Activated CD4-positive, alpha-beta T cell treated with anti-CD3 and anti-CD28 coated beads, Interleukin-2, Interleukin-4, amounts not matched to agents 100 ng/mL and 50 ng/mL, durations not matched to agents 16 hours and 8 hours (primary cell): Measurements from ENCODE around the gene UBTD1.
"Not testable (repeated sequence)": the region's sequence is repeated elsewhere in the genome, so short reads cannot be mapped to it uniquely, and the experiment has no call there.

Source experiments
- DNase-seq: peaks from one replicate; pipeline ENCODE4 v3.0.0-alpha.2; 2020; ENCODE audit warnings: low spot score

Gene UBTD1

DNA sequence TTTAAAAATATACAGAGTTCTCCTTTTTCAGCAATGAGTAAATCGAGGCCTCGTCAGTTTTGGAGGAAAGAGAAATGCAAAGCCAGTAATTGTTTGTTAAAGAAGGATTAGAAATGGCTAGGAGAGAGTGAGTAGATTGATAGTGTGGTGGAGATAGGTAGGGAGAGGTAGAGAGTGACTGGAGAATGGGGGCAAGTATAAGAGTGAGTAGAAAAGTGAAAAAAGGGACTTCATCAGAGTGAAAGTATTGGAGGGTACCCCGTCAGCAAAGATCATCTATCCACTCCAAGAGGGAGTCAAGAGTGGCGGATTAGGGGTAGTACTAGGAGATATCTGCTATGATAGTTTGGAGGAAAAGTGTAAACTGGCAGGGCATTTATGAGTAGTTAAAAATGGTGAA, 64.6 kb downstream of the UBTD1 start:
- no peak for DNase-seq

DNA sequence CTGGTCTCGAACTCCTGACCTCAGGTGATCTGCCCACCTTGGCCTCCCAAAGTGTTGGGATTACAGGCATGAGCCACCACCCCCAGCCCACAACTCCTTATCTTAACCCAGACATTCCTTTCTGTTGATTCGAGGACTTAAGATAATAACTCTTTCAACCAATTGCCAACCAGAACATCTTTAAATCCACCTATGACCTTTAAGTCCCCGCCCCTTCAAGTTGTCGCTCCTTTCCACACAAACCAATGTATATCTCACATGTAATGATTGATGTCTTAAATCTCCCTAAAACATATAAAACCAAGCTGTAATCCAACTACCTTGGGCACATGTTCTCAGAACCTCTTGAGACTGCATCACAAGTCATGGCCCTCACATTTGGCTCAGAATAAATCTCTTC, 66.1 kb downstream of the UBTD1 start:
- no peak for DNase-seq

DNA sequence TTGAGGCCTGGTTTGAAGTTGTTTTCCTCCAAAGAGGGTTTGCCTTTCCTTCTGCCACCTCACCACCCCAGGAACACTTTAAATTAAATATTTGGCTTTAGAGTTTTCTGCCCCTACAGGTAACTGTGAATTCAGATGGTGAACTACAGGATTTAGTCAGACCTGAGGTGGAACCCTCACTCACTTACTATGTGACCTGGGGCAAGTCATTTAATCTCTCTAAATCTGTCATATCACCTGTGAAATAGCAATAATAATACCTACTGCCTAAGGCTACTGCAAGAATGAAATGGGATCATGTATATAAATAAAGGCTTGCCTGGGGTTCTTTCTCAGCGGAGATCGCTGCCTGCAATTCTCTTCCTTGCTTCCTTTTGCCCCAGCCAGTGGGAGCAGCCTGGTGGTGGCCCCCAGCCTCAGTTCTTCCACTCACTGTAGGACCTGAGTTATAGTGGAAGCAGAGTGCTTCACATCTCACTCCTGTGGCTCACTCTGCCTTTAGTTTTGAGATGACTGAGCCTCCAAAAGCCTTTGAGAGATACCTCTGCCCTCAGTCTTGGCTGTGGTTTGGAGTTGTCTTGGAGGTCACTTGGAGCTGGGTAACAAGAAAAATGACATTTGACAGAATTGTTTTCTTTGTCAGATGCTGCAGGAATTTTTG, 67.7 kb downstream of the UBTD1 start:
- peak; percentile 51 for DNase-seq

DNA sequence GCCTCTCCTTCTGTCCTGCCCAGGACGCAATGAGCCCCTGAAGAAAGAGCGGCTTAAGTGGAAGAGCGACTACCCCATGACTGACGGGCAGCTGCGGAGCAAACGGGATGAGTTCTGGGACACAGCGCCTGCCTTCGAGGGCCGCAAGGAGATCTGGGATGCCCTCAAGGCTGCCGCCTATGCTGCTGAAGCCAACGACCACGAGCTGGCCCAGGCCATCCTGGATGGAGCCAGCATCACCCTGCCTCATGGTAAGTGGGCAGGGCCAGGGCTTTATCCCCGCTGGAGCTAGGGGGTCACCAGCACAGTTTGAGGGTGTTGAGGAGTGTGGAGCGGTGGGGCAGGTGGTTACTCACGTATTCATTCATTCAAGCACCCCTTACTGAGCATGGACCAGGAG, 69.2 kb downstream of the UBTD1 start:
- DNase-seq, result no peak

DNA sequence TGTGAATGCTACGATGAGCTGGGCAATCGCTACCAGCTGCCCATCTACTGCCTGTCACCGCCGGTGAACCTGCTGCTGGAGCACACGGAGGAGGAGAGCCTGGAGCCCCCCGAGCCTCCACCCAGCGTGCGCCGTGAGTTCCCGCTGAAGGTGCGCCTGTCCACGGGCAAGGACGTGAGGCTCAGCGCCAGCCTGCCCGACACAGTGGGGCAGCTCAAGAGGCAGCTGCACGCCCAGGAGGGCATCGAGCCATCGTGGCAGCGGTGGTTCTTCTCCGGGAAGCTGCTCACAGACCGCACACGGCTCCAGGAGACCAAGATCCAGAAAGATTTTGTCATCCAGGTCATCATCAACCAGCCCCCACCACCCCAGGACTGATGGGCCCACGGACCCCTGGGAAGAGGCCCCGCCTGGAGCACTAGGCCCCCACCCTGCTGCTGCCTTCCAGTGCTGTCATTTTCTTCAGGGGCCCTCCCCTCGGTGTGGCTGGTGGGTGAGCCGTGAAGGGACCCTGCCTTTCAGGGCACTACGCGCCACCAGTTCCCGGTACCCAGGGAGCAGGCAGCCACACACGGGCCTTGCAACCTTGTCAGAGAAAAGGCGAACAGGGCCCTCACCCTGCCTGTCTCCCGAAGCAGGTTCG, 71.5 kb downstream of the UBTD1 start:
- no peak for DNase-seq

DNA sequence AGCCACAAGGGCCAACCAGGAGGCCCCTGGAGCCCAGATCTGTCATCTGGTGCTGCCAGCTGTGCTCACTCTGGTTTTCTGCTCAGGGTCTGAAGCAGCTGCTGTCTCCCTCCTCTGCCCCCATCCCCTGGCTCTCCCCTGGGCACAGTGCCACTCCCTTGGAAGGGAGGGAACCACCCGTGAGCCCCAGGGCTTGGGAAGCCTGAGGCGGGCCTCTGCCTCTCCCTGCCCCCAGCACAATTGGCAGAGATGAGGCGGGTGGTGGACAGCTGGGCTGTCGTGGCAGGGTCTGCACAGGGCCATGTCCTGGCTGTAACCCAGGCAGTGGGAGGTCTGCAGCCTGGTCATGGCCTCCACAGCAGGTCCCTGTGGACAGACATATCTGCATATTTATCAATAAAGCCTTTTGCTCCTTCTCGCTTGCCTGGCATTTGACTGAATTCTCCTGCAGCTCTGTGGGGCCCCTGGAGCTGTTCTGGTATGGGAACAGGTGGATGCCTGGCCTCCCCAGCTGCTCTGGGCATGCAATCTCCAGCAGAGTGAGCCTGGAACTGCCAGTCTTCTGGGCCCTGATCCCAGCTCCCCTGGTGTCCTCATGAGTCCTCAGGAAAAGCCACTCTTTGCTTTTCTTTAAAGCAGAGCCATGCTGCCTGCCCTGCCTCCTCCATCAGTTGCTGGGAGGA, 72.2 kb downstream of the UBTD1 start:
- no peak for DNase-seq

DNA sequence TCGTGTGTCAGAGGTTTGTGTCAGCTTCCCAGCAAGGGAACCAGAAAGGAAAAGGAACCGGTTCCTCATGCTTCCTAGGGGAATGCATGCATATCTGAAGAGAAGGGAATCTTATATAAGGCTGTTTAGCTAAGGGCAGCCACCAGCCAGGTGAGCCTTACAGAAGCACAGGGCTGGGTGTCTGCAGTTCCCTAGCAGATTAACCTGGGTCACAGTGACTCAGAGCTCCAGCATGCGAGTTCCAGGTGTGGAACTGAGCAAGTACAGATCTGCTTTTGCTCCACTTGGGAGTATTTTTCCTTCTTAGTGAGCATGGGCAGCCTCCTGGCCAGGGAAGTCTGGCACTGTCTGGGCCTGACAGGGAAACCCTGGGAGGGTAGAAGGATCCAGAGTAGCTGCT, 72.9 kb downstream of the UBTD1 start:
- DNase-seq, result no peak

DNA sequence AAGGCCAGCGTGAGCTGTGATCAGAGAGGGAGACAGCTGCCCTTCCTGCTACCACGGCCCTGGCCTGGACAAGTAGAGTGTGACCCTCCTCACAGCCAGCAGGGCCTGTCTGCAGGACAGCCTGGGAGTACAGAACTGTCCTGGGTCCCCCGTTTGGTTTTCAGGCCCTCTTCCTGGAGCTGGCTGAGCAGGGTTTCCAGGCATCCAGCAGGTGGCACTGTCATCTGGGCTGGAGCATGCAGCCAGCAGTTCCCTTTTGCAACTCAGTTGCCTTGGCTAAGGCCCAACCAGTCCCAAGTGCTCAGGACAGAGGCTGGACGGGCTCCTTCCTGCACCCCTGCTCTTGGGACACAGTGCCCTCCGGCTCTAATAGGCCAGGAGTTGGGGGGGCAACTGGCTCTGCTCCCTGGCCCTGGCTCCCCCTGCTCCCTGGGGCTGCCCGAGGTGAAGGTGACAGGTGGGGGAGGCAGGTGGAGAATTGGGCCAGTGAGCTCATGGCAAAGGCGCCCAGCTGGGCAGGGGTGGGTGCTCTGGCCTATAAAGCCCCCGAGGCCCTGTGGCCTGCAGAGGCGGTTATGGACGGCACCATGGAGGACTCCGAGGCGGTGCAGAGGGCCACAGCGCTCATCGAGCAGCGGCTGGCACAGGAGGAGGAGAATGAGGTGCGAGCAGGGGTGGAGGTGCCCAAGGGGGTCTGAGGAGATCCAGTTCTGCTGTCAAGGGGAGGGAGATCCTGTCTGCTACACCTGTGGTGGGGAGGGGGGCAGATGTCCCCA, 73.7 kb downstream of the UBTD1 start, which contains the start of gene ANKRD2:
Gene ANKRD2 (plus strand): TSS at position 566 of the 776 bp plus-strand sequence. CDS start 10 bp downstream, at position 576.
- DNase-seq, result peak; percentile 69

DNA sequence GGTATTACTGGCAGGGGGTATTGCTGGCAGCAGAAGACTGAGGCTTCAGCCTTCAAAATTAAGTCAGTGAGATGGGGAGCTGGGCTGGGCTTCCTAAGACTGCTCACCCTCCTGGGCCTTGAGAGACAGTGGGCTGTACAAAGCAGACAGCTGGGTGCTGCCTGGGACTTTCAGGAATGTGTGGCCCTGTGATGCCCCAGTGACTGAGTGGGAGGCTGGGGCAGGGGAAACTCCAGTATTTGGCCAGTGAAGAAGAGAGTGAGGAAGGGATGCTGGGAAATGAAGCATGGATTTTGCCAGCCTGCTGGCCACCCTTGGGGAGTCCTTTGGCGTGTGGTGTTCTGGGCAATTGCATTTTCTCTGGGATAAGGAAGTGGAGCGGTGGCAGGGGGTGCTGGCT, 74.3 kb downstream of the UBTD1 start:
- DNase-seq, result no peak

DNA sequence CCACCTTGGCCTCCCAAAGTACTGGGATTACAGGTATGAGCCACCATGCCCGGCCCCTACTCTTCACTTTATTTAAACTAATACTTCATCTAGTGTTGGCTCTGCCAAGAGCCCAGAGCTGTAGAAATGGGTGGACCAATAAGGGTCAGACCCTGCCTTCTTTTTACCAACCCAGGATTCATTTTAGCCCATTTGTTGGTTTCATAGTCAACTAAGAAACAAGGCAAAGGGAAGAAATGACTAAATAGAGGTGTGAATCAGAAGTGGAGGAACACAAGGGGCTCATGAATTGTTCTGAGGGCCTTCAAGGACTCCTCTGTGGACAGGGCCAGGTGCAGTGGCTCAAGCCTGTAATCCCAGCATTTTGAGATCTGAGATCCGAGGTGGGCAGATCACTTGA, 74.9 kb downstream of the UBTD1 start:
- DNase-seq, result peak; percentile 28

DNA sequence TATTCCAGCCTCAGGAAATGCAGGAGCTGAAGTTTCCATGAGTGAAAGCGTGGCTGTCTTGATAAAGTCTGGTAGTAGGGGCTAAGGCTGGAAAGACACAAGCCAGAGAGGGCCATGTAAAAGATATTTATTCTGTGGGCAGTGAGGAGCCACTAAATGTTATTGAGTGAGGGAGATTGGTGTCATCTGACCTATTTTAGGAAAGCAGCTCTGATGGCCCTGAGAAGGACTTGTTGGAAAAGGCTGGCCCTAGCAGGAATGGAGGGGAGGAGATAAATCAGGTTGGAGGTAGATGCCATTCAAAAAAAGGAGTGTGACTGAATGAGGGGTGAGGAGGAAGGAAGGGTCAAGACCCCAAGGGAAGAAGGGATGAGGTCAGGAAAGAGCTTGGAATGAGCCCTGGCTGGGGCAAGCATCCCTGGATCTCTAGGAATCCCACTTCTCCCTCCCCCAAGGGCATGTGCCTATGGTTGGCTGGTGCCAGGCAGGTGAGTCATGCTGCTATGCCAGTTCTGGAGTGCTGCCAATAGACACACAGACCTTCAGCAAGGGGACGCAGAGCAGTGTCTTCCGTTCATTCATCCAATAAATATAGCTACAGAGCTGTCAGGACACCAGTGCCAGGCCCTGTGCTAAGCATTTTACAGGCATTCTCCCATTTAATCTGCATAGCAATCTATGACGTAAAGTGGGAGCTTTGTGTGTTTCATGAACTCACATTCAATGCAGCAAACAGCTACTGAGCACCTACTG, 75.8 kb downstream of the UBTD1 start:
- DNase-seq, result no peak

DNA sequence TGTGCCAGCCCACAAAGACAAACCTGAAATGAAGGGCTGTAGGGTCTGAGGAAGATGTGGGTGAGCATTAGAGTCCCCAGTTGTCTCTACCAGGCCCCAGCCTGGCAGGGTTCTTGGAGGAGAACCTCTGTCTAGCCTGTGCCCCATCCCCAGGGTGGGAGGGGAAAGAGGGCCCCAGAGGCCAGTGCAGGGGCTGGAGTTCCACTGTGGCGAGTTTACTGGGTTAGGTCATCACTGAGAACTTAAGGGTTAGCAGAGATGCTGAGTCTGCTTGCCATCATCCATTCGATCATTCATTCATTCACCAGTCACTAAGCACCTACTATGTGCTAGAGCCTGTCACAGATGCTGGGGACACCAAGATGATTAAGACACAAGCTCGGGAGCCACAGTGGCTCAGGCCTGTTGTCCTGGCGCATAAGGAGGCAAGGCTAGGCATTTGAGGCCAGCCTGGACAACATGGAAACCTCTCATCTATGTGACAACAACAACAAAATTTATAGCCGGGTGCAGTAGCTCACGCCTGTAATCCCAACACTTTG, 76.5 kb downstream of the UBTD1 start:
- DNase-seq, result no peak

DNA sequence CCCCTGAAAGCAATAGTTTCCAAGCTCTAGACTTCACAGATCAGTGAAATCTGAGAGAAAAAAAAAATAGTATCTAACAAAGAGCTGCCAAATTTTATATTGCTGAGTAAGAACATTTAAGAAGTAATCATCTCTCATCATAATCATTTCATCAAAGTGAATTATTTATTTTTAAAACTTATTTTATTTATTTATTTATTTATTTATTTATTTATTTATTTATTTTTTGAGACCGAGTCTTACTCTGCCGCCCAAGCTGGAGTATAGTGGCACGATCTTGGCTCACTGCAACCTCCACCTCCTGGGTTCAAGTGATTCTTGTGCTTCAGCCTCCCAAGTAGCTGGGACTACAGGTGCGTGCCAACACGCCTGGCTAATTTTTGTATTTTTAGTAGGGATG, 77.8 kb downstream of the UBTD1 start:
- DNase-seq, result not testable (repeated sequence)

DNA sequence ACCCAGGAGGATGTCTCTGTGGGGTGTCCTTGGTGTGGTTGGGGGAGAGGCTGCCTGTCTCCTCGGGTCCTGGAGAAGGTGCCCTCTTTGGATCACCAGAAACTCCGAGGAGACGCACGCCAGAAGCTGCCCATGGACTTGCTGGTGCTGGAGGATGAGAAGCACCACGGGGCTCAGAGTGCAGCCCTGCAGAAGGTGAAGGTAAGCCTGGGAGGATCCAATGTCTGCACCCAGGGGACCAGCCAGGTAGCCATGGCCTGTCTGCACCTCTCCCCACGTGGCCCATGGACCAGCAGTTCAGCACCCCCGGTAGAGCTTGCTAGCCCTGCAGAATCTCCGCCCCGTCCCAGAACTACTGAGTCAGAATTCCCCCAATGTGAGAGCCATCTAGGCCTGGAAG, 79.0 kb downstream of the UBTD1 start:
- no peak for DNase-seq

DNA sequence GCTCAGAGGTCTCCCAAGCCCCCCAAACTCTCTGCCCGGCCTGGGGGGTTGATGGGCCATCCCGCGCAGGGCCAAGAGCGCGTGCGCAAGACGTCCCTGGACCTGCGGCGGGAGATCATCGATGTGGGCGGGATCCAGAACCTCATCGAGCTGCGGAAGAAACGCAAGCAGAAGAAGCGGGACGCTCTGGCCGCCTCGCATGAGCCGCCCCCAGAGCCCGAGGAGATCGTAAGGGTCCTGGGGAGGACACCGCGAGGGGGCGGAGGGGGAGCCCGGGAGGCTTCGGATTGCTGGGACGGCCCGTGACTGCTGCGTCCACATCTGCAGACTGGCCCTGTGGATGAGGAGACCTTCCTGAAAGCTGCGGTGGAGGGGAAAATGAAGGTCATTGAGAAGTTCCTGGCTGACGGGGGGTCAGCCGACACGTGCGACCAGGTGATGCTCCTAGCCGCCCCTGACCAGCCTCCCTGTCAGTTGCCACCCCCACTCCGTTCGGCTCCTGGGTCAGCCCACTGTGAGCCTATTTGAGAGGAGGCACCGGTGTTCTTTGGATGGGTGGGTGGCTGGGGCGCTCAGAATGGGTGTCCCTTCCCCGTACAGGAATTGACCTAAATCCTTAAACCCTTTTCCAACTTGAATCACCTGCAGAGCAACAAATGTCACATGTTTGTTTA, 79.6 kb downstream of the UBTD1 start:
- DNase-seq, result no peak

DNA sequence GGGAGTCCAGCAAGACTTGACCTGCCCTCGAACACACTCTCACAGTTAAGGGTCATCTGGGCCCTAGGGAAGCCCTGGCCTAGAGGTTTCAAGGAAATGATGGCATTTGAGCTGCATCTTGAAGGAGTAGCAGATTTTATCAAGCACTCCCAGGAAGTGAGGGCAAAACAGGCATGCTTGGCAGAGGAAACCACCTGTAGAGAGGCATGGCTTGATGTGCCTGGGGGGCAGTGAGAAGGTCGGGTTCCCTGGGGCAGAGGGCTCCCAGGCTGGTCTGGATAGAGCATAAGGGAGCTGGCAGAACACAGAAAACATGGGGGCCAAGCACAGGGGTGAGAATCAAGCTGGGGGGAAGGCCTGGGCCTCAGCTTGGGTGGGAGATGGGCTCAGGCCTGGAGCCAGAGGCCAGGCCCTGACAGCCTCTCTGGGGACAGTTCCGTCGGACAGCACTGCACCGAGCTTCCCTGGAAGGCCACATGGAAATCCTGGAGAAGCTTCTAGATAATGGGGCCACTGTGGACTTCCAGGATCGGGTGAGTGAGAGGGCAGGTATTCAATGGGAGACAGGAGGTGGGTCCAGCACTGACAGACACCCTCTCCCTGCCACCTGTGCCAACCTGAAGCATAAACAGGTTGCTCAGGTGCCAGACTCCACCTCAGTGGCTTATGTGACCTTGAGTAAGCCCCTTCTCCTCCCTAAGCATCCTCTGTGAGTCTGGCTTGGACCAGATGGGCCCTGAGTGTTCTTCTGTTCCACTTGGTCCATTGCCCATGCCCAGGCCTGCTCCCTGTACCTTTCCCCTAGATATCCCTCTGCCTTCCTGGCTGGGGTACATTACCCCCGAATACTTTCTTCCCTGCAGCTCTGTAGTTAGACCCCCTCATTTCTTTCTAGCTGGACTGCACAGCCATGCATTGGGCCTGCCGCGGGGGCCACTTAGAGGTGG, 82.0 kb downstream of the UBTD1 start:
- no peak for DNase-seq

DNA sequence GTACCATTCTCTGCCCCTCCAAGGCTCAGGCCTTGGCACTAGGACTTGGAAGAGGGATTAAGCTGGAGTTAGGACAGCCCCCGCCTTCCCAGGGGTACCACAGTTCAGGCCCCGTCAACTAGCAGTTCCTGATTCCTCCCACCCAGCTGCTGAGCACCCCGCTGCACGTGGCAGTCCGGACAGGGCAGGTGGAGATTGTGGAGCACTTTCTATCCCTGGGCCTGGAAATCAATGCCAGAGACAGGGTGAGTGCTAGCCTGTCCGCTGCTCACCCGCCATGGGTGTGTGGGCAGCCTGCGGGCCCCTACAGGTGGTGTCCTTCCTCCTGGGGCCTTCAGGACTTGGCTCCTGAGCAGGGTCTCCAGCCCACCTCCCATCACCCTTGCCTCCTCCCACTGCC, 83.4 kb downstream of the UBTD1 start:
- DNase-seq, result no peak

DNA sequence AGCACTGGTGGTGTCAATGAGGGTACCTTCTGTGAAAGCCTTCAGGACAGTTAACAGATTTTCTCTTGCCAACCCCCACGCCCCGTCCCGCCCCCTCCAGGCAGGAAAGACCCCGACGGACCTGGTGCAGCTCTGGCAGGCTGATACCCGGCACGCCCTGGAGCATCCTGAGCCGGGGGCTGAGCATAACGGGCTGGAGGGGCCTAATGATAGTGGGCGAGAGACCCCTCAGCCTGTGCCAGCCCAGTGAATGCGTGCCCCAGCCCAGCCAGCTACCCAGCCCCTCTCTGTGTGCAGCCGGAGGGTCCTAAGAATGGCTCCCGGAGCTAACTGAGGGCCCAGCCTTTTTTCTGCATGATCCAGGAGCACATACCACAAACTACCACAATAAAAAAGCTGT, 84.8 kb downstream of the UBTD1 start:
- DNase-seq, result no peak

DNA sequence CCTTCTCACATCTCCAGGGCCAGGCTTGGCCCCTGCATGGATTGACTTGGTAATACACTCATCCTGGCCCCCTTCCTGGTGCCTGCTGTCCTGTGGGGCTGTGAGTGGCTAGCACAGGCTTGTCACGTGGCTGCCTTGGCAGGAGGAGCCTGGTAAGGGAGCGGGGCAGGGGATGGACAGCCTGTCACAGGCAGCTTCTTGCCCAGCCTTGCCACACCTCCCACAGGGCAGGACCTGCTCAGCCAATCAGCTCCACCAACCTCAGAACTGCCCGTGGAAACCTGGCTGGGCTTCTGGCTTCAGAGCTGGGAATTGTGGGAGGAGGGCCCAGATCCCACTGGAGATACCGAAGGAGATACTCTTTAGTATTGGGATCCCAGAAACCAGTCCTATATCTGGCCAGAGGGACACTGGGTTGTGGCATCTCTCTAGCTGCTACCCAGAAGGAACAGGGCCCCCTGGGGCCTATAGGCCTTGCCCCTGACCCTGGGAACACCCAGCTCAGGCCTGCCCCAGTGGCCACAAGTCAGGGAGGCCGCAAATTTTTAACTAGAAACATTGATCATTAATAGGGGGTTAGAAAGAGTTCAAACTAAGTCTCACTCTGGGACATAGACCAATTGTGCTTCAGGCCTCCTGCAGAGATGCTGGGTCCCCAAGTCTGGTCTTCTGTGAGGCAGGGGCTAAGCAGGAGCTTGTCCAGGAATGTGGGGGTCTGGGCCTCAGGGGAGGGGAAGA, 85.5 kb downstream of the UBTD1 start, which contains the start of gene HOGA1:
Gene HOGA1 (plus strand): TSS at position 330 of the 738 bp plus-strand sequence. CDS start 315 bp downstream, at position 645.
- no peak for DNase-seq
